HepG2 (cell line): ENCODE results near the gene GPC6.

Source experiments
- ATM ChIP-seq: fragments of 450-650 bp; IDR thresholded peaks from 2 replicates; pipeline ENCODE4 v1.7.1; 2017; ENCODE audit warnings: mild to moderate bottlenecking, borderline replicate concordance
- EZH2 ChIP-seq: conservative IDR thresholded peaks from 2 replicates; pipeline ENCODE4 v1.6.1; 2012; ENCODE audit warnings: mild to moderate bottlenecking, low read depth, low read length, moderate library complexity
- MEIS2 ChIP-seq: sonication (generic); formaldehyde crosslinking; IDR thresholded peaks from 2 replicates; pipeline ENCODE4 v1.9.0; 2021; ENCODE audit warnings: mild to moderate bottlenecking, missing genetic modification reagents
- NR1H2 ChIP-seq: sonication (generic); formaldehyde crosslinking; IDR thresholded peaks from 2 replicates; pipeline ENCODE4 v1.8.1; 2022; ENCODE audit warnings: low read depth, missing genetic modification reagents, borderline replicate concordance
- TAF1 ChIP-seq: sonication (generic); formaldehyde crosslinking; IDR thresholded peaks from 2 replicates; pipeline ENCODE4 v1.4.0; 2020; ENCODE audit warnings: missing genetic modification reagents
- ZNF510 ChIP-seq: sonication (generic); formaldehyde crosslinking; IDR thresholded peaks from 2 replicates; pipeline ENCODE4 v1.4.0; 2020; ENCODE audit warnings: low read depth, mild to moderate bottlenecking, missing genetic modification reagents
- ZNF720 ChIP-seq: sonication (generic); formaldehyde crosslinking; IDR thresholded peaks from 2 replicates; pipeline ENCODE4 v1.4.0; 2020; ENCODE audit warnings: missing genetic modification reagents
- TF ChIP-seq, protein P1 (sequence below): sonication (generic); formaldehyde crosslinking; IDR thresholded peaks from 2 replicates; pipeline ENCODE4 v1.4.0; 2020; ENCODE audit warnings: mild to moderate bottlenecking, missing genetic modification reagents
- TF ChIP-seq, protein P2 (sequence below): IDR thresholded peaks from 2 replicates; pipeline ENCODE4 v1.6.1; 2016; ENCODE audit warnings: low read depth, control low read depth
- TF ChIP-seq, protein P3 (sequence below), 2 experiments: IDR thresholded peaks; 2 replicates each; pipeline ENCODE4 v1.6.1; 2011 to 2012; ENCODE audit warnings: low read length in 2 of 2, borderline replicate concordance in 1 of 2, low read depth in 1 of 2, mild to moderate bottlenecking in 1 of 2, moderate library complexity in 1 of 2

- TF ChIP-seq ATM (no peak), ZNF720 (CRISPR knock-in tag) (no peak), TAF1 (no peak), EZH2 (no peak), ZNF510 (no peak), NR1H2 (CRISPR knock-in tag) (no peak), MEIS2 (CRISPR knock-in tag) (no peak)
- TF ChIP-seq, protein P1, sequence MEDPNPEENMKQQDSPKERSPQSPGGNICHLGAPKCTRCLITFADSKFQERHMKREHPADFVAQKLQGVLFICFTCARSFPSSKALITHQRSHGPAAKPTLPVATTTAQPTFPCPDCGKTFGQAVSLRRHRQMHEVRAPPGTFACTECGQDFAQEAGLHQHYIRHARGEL (CRISPR knock-in tag): no peak
- TF ChIP-seq, protein P2, sequence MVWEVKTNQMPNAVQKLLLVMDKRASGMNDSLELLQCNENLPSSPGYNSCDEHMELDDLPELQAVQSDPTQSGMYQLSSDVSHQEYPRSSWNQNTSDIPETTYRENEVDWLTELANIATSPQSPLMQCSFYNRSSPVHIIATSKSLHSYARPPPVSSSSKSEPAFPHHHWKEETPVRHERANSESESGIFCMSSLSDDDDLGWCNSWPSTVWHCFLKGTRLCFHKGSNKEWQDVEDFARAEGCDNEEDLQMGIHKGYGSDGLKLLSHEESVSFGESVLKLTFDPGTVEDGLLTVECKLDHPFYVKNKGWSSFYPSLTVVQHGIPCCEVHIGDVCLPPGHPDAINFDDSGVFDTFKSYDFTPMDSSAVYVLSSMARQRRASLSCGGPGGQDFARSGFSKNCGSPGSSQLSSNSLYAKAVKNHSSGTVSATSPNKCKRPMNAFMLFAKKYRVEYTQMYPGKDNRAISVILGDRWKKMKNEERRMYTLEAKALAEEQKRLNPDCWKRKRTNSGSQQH (CRISPR knock-in tag): no peak
- TF ChIP-seq, protein P3, sequence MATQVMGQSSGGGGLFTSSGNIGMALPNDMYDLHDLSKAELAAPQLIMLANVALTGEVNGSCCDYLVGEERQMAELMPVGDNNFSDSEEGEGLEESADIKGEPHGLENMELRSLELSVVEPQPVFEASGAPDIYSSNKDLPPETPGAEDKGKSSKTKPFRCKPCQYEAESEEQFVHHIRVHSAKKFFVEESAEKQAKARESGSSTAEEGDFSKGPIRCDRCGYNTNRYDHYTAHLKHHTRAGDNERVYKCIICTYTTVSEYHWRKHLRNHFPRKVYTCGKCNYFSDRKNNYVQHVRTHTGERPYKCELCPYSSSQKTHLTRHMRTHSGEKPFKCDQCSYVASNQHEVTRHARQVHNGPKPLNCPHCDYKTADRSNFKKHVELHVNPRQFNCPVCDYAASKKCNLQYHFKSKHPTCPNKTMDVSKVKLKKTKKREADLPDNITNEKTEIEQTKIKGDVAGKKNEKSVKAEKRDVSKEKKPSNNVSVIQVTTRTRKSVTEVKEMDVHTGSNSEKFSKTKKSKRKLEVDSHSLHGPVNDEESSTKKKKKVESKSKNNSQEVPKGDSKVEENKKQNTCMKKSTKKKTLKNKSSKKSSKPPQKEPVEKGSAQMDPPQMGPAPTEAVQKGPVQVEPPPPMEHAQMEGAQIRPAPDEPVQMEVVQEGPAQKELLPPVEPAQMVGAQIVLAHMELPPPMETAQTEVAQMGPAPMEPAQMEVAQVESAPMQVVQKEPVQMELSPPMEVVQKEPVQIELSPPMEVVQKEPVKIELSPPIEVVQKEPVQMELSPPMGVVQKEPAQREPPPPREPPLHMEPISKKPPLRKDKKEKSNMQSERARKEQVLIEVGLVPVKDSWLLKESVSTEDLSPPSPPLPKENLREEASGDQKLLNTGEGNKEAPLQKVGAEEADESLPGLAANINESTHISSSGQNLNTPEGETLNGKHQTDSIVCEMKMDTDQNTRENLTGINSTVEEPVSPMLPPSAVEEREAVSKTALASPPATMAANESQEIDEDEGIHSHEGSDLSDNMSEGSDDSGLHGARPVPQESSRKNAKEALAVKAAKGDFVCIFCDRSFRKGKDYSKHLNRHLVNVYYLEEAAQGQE (IDR thresholded peaks at IDR 0.05; ENCODE audit: borderline replicate concordance in 1 of 2, low read depth in 1 of 2, low read length in 2 of 2): no peak
Observed at GRCh38 chr13:94112731-94113130, 886.1 kb downstream of the GPC6 start.
